ENCODE results near the gene SDK1. TPM values are rescaled to one million over a fixed set of nuclear protein-coding genes. Genes with fewer than 3 reads are reported as not detected.
"Not testable (repeated sequence)": the region's sequence is repeated elsewhere in the genome, so short reads cannot be mapped to it uniquely, and the experiment has no call there.

Gene SDK1
- total RNA-seq, 1 experiment from 2014 or later = 1.8 TPM

- DNase-seq (ENCODE audit: low spot score) = no peak
These were observed 611.2 kb downstream of the SDK1 start for GRCh38 chr7:3912291-3912690.

DNA sequence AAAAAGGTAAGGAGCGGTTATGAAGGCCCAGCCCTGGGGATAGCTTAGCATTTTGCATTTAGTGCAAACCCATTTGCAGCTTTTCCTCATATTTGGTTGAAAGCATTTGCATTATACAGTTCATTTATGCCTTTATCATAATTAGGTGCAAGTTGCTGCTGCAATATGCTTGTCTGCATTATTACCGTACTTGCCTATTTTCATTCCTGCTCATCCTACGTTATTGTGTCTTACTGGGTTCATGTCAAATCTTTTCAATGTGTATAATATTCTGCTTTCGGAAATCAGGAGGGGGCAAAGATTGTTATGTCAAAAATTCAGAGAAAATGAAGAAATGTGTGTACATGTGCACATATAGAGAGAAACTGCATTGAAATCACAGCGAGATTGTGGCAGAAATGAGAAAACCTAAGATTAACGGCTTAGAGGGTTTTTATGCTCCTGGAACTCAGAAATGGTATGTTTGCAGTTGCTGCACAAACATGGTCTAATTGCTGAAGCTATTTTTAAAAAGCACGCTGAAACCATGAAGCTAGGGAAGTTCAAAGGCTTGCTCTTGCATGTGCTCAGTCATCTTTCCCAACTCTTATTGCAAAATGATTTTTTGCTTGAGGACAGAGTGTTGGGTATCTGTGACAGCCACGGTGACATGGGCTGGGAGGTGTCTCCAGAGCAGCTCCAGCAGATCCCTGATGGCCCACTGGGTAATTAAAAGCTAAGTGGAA is 613.2 kb downstream of the SDK1 start:
- DNase-seq (ENCODE audit: low spot score) = no peak

- no peak for DNase-seq (ENCODE audit: low spot score)
These were observed 614.4 kb downstream of the SDK1 start for GRCh38 chr7:3915337-3915878.

DNA sequence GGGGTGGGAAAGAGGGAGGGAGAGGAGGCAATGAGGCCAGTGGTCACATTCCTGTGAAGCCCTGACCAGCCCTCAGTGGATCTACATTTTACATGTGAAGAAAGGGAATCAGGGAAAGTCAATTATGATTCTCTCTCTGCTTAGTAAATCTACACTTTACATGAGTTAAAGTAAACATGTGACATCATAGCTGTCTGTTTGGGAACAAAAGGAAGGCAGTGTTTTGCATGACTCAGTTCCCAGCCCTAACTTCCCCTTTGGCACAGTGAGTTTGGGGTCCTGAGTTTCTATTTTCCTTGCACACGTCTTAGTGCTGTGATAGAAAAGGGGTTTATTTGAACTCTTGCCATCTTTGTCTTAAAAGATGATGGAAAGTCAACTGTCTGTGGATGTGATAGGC is 615.1 kb downstream of the SDK1 start:
- peak; percentile 38 for DNase-seq (ENCODE audit: low spot score)

DNA sequence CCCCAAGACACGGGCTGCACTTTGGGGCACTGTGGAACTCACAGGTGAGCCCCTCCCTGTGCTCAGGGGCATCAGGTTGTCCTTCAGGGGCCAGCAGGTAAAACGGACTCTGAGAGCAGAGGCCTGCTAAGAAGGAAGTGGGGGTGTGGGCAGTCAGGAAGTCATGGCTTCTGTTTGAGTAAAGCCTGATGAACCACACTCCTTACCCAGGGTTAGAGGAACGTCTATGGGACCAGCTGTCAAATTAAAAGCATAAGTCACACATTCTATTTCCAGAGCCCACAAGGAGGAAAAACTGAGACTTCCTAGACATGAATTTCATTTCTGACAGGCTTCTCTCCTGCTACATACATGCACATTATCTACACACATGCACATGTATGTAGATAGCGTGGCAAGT is 616.4 kb downstream of the SDK1 start:
- DNase-seq (ENCODE audit: low spot score) = no peak

- no peak for DNase-seq (ENCODE audit: low spot score)
These were observed 617.5 kb downstream of the SDK1 start for GRCh38 chr7:3918576-3918975.

DNA sequence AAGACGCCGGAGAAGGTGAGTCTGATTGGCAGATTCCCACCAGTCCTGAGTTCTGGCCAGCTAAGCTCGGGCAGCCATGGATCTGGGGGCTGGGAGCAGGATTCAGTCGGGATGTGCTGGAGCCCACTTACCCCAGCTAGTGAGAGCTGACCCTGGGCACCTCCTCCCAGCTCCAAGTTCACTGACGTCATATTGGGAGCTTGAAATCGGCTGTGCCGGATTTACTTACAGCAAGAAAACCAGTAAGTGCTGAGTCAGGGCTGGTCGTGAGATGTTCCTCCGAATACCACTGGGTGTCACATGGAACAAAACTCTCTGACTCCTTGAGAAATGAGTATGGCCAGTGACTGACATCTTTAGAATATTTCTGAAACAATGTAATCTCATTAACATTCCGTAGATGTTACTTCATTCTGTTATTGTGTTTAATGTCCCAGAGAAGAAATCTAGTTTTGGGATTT is 621.2 kb downstream of the SDK1 start:
- DNase-seq (ENCODE audit: low spot score) = peak; percentile 98

DNA sequence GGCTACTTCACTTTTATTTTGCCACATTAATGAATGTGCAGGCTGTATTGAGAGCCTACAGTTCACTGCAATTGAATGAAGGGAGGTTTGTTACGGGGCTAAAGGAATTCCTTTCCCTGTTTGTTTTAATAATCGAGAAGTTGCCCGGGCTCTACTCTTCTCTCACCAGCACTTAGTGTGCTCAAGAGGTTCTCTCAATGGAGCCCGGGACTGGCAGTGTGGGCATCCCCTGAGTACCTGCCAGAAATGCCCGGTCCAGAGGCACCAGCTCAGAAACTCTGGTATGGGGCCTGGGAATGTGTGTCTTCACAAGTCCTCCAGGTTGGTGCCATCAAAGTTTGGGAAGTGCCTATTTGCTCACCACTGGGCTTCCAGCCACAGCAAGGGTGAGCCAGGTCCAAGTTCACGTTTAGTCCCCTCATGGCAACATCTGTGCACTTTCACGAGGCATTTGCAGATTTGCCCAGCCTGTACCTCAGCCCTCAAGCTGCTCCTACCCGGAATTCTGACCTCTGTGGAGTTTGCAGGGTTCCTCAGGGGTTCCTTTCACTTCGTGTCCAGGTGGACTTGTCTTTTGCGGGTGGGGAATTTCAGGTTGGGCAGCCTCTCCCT is 622.4 kb downstream of the SDK1 start:
- DNase-seq (ENCODE audit: low spot score) = no peak

GRCh38 chr7:3924277-3924676 is 623.2 kb downstream of the SDK1 start:
- no peak for DNase-seq (ENCODE audit: low spot score)

DNA sequence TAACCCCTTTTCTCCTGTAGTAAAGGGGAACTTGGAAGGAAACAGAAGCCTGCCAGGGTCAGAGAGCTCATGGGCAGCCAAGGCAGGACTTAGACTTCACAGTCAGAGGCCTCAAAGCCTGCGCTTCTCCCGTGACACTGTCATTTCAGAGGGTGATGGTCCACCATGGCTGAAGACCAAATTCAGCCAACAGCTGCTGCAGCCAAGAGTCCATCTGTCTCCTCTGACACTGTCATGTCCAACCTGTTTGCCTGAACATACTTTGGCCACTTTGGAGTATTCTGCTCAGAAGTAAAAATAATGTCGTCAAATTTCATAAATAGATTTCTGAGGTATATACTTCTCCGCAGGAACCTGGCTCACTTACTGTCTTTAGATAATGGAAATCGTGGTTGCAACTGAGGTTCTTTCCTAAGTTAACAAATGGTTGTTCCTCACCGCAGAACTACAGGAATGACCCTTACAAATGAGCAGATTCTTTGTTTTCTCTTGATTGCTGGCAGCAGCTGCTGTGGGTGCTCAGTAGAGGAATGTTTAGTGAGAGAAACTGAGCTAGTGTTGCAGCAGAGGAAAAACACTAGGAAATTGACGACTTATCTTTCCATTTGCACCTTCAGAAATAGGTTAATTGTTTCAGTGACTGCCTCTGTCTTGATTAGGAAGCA is 626.5 kb downstream of the SDK1 start:
- no peak for DNase-seq (ENCODE audit: low spot score)

DNA sequence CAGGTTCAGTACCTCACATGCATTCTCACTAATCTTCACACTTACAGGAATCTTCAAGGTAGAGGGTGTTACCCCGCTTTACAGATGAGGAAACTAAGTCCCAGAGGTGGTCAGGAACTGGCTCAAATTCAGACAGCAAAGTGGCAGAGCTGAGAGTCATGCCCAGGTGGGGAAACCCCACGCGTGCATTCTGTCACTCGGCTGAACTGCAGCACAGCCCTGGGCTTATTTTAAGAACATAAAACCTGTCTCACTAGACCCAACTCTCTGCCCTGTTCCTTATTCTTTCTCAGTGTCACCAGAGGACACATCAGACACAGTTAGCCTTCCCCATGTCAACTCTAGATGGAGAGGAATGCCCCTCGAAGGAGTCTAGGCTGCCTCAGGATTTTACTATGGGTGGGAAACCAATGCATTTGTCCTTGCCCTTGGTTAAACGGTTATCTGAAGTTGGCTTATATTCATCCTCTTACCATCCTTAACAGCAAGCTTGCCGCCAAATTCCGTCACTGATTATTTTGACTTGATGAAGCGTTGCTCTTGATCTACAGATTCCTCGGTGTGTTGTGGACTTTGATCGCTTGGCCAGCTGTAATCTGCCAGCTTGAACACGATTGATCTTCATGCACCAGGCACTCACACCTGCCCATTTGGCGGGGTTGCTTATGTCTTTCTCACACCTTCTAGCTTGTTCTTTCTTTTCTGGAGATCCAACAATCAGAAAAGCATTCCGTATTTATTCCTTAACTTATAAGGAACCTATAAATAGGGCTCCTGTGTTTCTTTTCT is 627.9 kb downstream of the SDK1 start:
- DNase-seq (ENCODE audit: low spot score) = no peak

- DNase-seq (ENCODE audit: low spot score) = no peak
These were observed 630.8 kb downstream of the SDK1 start for GRCh38 chr7:3931843-3932242.

- no peak for DNase-seq (ENCODE audit: low spot score)
These were observed 636.1 kb downstream of the SDK1 start for GRCh38 chr7:3937146-3937545.

GRCh38 chr7:3937605-3938004 is 636.6 kb downstream of the SDK1 start:
- no peak for DNase-seq (ENCODE audit: low spot score)

DNA sequence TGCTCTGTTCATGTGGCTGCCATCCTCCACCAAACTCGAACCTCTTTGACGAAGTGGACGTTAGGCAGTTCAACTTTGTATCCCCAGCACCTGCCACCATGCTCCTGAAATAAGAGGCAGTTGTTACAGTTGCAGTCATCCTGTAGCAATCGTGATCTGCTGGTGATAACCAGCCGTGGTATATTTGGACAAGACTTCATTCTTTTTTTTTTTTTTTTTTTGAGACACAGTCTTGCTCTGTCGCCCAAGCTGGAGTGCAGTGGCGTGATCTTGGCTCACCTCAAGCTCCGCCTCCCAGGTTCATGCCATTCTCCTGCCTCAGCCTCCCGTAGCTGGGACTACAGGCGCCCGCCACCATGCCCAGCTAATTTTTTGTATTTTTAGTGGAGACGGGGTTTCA is 640.7 kb downstream of the SDK1 start:
- DNase-seq (ENCODE audit: low spot score) = not testable (repeated sequence)

DNA sequence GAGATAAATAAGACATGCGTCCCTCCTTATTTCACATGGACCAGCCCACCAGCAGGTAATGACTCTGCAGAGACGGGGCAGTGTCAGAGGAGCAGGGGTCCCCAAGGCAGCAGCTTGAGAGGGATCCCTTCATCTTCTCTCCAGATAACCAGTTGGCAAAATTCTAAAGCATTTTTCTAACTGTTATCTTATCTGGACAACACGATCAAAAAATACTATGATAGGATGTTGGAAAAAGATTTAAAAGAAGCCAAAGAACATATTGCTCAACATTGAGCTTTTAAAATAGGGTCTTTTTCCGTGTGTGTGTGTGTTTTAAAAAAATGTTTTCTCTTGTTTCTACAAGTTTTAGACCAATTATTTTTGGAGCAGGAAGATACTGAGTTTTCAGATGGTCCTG is 641.2 kb downstream of the SDK1 start:
- no peak for DNase-seq (ENCODE audit: low spot score)

- peak; percentile 30 for DNase-seq (ENCODE audit: low spot score)
These were observed 642.0 kb downstream of the SDK1 start for GRCh38 chr7:3942816-3943745.

- no peak for DNase-seq (ENCODE audit: low spot score)
These were observed 642.9 kb downstream of the SDK1 start for GRCh38 chr7:3943779-3944520.

GRCh38 chr7:3949242-3949640 is 648.2 kb downstream of the SDK1 start:
- no peak for DNase-seq (ENCODE audit: low spot score)

DNA sequence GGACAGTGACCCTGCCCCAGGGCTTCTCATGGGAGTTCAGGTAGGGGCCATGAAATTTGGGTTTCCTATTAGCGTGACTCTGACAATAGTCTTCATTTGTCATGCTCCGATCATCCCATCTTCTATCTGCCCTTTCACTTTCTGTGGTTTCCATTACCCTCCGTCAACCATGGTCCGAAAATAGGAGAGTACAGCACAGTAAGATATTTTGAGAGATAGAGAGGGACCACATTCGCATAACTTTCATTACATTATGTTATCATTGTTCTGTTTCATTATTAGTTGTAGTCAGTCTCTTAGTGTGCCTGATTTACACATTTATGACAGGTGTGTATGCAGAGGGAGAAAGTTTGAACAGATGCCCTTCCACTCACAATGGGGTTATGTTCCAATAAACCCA is 649.2 kb downstream of the SDK1 start:
- no peak for DNase-seq (ENCODE audit: low spot score)
